DOHH2 (cell line): ENCODE data around the gene ERVFRD-1.

Experiments used
- EZH2phosphoT487 ChIP-seq: fragments of 200-600 bp; sonication (generic); IDR thresholded peaks from 2 replicates; pipeline ENCODE4 v1.6.1; 2017; ENCODE audit warnings: borderline replicate concordance, mild to moderate bottlenecking, antibody characterized with exemption, low read length, moderate library complexity, mixed read lengths
- TF ChIP-seq, protein P1 (sequence below): fragments of 200-600 bp; sonication (generic); IDR thresholded peaks from one replicate; pipeline ENCODE4 v1.5.1; 2014; ENCODE audit warnings: antibody characterized with exemption, mild to moderate bottlenecking, low read depth, low read length; ENCODE audit not compliant: poor library complexity, severe bottlenecking

DNA sequence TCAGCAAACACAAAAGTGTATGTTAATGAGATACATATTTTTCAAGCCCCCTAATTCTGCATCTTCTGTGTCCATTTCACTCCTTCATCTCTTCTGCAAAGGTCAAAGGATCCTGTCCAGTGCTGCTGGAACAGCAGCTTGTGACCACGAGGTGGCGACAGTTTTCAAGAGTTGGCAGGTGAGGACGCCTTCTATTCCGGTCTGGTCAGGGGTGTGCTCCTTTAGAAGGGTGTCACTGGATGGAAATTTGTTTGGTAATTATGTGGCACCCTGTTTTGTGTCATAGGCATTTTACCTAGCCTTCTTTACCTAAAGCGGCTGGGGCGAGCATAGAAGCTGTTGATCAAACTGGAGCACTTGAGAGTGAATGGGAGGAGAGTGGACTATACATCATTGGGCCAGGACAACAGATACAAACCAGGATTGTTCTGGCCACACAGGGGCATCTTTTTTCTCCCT, 32.9 kb upstream of the ERVFRD-1 start:
- TF ChIP-seq, protein P1, sequence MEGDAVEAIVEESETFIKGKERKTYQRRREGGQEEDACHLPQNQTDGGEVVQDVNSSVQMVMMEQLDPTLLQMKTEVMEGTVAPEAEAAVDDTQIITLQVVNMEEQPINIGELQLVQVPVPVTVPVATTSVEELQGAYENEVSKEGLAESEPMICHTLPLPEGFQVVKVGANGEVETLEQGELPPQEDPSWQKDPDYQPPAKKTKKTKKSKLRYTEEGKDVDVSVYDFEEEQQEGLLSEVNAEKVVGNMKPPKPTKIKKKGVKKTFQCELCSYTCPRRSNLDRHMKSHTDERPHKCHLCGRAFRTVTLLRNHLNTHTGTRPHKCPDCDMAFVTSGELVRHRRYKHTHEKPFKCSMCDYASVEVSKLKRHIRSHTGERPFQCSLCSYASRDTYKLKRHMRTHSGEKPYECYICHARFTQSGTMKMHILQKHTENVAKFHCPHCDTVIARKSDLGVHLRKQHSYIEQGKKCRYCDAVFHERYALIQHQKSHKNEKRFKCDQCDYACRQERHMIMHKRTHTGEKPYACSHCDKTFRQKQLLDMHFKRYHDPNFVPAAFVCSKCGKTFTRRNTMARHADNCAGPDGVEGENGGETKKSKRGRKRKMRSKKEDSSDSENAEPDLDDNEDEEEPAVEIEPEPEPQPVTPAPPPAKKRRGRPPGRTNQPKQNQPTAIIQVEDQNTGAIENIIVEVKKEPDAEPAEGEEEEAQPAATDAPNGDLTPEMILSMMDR: peak; percentile 93
- TF ChIP-seq EZH2phosphoT487: no peak
